PC-3 (cell line): Measurements from ENCODE around the gene TERB2.
"Not testable (repeated sequence)": the region's sequence is repeated elsewhere in the genome, so short reads cannot be mapped to it uniquely, and the experiment has no call there.

Experiments used
- EZH2 ChIP-seq: fragments of 300-600 bp; sonication (generic); IDR thresholded peaks from one replicate; pipeline ENCODE4 v1.6.1; 2017; ENCODE audit warnings: antibody characterized with exemption, mild to moderate bottlenecking, low read length; ENCODE audit not compliant: unreplicated experiment
- TF ChIP-seq, protein P1 (sequence below): fragments of 300-600 bp; sonication (generic); conservative IDR thresholded peaks from 2 replicates; pipeline ENCODE4 v1.5.1; 2017; ENCODE audit warnings: antibody characterized with exemption, low read depth, mild to moderate bottlenecking, low read length

DNA sequence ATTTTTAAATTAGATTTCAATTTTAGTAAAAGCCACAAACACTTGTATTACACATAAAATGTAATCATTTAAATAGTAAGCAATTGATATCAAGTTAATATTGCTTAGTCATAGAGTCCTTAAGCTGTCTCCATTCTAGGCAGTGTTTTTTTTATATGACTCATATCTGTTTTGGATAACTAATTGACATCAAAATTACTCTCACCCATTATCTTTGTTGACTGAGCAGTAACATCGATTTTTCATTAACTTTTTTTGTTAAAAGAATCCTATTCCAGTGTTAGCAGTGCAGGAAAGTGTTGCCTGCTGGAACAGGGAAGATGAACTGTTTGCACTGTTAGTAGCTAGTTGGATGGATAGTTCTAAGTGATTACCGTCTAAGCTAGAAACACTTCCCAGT is 21.3 kb downstream of the TERB2 start:
- TF ChIP-seq, protein P1, sequence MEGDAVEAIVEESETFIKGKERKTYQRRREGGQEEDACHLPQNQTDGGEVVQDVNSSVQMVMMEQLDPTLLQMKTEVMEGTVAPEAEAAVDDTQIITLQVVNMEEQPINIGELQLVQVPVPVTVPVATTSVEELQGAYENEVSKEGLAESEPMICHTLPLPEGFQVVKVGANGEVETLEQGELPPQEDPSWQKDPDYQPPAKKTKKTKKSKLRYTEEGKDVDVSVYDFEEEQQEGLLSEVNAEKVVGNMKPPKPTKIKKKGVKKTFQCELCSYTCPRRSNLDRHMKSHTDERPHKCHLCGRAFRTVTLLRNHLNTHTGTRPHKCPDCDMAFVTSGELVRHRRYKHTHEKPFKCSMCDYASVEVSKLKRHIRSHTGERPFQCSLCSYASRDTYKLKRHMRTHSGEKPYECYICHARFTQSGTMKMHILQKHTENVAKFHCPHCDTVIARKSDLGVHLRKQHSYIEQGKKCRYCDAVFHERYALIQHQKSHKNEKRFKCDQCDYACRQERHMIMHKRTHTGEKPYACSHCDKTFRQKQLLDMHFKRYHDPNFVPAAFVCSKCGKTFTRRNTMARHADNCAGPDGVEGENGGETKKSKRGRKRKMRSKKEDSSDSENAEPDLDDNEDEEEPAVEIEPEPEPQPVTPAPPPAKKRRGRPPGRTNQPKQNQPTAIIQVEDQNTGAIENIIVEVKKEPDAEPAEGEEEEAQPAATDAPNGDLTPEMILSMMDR, result not testable (repeated sequence)
- not testable (repeated sequence) for TF ChIP-seq EZH2
